ENCODE results near the gene SEMA6B. TPM values are rescaled to one million over a fixed set of nuclear protein-coding genes. Genes with fewer than 3 reads are reported as not detected.
A peak's percentile ranks its signal among the peaks of the same experiment; 100 is the strongest.

The SEMA6B gene
- total RNA-seq, result under 1 TPM in 1 of 2 experiments, not detected in 1; 0.17 TPM

- intact Hi-C loops (cut with micrococcal nuclease), result loop anchor here (10.0 kb wide), 1 partner anchor 235 kb away; the partner anchor contains the start of gene FEM1A
- H3K27me3 Mint-ChIP-seq (ENCODE audit: low read depth), result no peaks in the 10 kb centered on the region
- no peak within 1 kb of the TSS for H3K27ac Mint-ChIP-seq
- H3K36me3 Mint-ChIP-seq (ENCODE audit: low read depth), result no peaks in the 10 kb centered on the region
- CTCF ChIA-PET, result interaction anchor here (1.4 to 2.2 kb wide), 2 partner anchors 19 to 77 kb away, joined by 5 to 11 read pairs; no protein-coding TSS in a partner anchor
- no peak for DNase-seq
- no peaks in the 10 kb centered on the region for H3K4me1 Mint-ChIP-seq (ENCODE audit: low read depth)
- no peaks in the 10 kb centered on the region for H3K9me3 Mint-ChIP-seq
- H3K4me3 Mint-ChIP-seq, result no peak within 1 kb of the TSS
These were observed at the start of gene SEMA6B for GRCh38 chr19:4559569-4559968. Gene SEMA6B, minus strand, starts transcription at chr19:4559684. Its CDS starts 1,227 bp downstream, at chr19:4558457.

DNA sequence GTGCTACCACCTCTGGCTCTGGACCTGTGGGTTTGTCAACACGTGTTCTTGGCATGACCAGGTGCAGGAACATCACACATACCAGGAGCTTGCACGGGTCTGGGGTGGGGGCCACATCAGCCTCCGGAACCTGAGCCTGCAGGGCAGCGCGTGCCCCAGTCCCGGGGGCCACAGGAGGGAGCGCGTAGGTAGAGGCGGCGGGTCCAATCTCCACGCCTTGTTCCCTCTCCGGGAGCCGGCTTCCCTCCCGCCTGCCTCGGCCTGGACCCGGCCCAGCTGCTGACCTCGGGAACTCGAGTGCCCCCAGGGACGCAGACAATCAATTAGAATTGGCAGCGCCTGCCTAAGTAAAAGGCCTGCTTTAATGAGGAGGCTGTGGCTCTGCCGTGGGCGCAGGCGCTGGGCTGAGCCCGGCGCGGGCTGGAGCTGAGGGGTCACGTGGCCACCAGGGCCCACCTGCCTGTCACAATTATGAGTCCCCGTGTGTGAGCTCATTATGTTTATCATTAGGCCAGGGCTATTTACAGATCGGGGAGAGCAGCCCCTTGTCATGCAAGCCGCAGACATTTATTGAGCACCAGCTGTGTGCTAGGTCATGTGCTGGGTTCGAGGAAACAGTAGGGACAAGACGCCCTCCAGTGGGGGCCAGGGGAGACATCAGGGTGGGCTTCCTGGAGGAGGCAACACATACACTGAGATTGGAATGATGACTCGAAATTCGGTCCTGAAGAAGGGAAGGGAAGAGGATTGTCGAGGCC is 47.6 kb upstream of the SEMA6B start:
- Mint-ChIP-seq H3K36me3 (ENCODE audit: low read depth) (no peaks in the 10 kb centered on the region), H3K27ac (no peak overlapping the region), H3K9me3 (no peaks in the 10 kb centered on the region), H3K4me3 (no peak overlapping the region), H3K27me3 (ENCODE audit: low read depth) (peaks cover 20% of the 10 kb centered on the region), H3K4me1 (ENCODE audit: low read depth) (no peaks in the 10 kb centered on the region)
- intact Hi-C loops (cut with micrococcal nuclease), result no loop called here
- DNase-seq, result no peak
- CTCF ChIA-PET, result interaction anchor here (1.1 kb wide), 1 partner anchor 29 kb away, joined by 4 read pairs; no protein-coding TSS in a partner anchor

DNA sequence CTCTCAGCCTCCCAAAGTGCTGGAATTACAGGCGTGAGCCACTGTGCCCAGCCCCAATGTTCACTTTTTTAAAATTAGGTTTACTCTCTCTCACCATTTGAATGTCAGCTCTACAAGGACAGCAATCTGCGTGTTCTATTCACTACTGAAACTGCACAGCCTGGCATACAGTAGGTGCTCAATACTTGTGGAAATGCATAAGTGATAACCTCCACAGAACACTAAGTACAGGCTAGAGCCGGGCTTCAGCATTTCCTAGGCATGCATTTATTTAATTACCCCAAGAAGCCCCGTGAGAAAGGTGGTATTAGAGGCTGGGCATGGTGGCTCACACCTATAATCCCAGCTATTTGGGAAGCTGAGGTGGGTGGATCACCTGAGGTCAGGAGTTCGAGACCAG is 46.7 kb upstream of the SEMA6B start:
- Mint-ChIP-seq H3K4me1 (ENCODE audit: low read depth) (no peaks in the 10 kb centered on the region), H3K9me3 (no peaks in the 10 kb centered on the region), H3K4me3 (no peak overlapping the region), H3K27ac (no peak overlapping the region), H3K27me3 (ENCODE audit: low read depth) (peaks cover 24% of the 10 kb centered on the region), H3K36me3 (ENCODE audit: low read depth) (no peaks in the 10 kb centered on the region)
- CTCF ChIA-PET, result no interaction called here
- no peak for DNase-seq
- intact Hi-C loops (cut with micrococcal nuclease), result no loop called here

- peaks cover 19% of the 10 kb centered on the region for H3K27me3 Mint-ChIP-seq (ENCODE audit: low read depth)
- no peak overlapping the region for H3K27ac Mint-ChIP-seq
- H3K4me3 Mint-ChIP-seq, result no peak overlapping the region
- no peaks in the 10 kb centered on the region for H3K36me3 Mint-ChIP-seq (ENCODE audit: low read depth)
- H3K9me3 Mint-ChIP-seq, result no peaks in the 10 kb centered on the region
- CTCF ChIA-PET, result interaction anchor here (0.6 to 0.7 kb wide), 4 partner anchors 29 to 897 kb away, joined by 3 to 7 read pairs (median 4); no protein-coding TSS in a partner anchor
- DNase-seq, result no peak
- intact Hi-C loops (cut with micrococcal nuclease), result no loop called here
- no peaks in the 10 kb centered on the region for H3K4me1 Mint-ChIP-seq (ENCODE audit: low read depth)
These were observed 45.4 kb upstream of the SEMA6B start for GRCh38 chr19:4604912-4605311.

- Mint-ChIP-seq H3K27me3 (ENCODE audit: low read depth) (peaks cover 27% of the 10 kb centered on the region), H3K4me3 (no peak overlapping the region), H3K36me3 (ENCODE audit: low read depth) (no peaks in the 10 kb centered on the region), H3K4me1 (ENCODE audit: low read depth) (peaks cover 5% of the 10 kb centered on the region), H3K9me3 (no peaks in the 10 kb centered on the region), H3K27ac (no peak overlapping the region)
- CTCF ChIA-PET, result no interaction called here
- intact Hi-C loops (cut with micrococcal nuclease), result no loop called here
- DNase-seq, result no peak
These were observed 43.4 kb upstream of the SEMA6B start for GRCh38 chr19:4602915-4603314.

DNA sequence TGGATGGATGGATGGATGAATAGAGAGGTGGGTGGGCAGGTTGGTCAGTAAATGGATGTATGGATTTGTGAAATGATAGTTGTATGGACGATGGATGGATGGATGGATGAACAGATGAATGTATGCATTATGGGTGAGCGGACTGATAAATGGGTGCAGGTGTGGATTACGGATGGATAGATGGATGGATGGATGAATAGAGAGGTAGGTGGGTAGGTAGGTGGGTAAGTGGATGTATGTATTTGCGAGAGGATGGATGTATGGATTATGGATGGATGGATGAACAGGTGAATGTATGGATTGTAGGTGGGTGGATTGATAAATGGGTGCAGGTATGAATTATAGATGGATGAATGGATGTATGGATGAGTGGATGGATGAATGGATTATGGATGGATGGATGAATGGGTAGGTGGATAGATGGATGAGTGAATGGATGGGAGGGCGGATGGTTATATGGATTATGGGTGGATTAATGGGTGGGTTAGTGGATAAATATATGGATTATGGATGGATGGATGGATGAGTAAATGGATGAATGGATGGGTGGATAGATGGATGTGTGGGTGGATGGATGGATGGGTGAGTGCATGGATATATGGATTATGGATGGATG is 42.8 kb upstream of the SEMA6B start:
- Mint-ChIP-seq H3K4me1 (ENCODE audit: low read depth) (peaks cover 8% of the 10 kb centered on the region), H3K9me3 (no peaks in the 10 kb centered on the region), H3K36me3 (ENCODE audit: low read depth) (no peaks in the 10 kb centered on the region), H3K27me3 (ENCODE audit: low read depth) (peaks cover 28% of the 10 kb centered on the region), H3K4me3 (no peak overlapping the region), H3K27ac (no peak overlapping the region)
- DNase-seq, result no peak
- CTCF ChIA-PET, result interaction anchor here (0.6 kb wide), 1 partner anchor 270 kb away, joined by 3 read pairs; no protein-coding TSS in a partner anchor
- intact Hi-C loops (cut with micrococcal nuclease), result no loop called here

DNA sequence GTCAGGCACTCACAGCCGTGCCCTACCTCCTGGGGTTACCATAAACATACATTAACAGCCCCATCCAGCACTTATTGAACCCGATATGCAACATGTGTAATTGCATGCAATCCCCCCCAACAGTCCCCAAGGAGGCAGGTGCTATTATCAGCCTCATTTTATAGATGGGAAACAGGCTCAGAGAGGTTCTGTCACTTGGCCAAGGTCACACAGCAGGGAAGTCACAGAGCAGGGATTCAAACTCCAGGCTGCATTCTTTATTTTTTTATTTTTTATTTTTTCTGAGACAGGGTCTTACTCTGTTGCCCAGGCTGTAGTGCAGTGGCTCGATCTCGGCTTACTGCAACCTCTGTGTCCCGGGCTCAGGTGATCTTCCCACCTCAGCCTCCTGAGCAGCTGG is 41.4 kb upstream of the SEMA6B start:
- no peaks in the 10 kb centered on the region for H3K36me3 Mint-ChIP-seq (ENCODE audit: low read depth)
- DNase-seq, result no peak
- CTCF ChIA-PET, result no interaction called here
- peaks cover 26% of the 10 kb centered on the region for H3K27me3 Mint-ChIP-seq (ENCODE audit: low read depth)
- no peak overlapping the region for H3K27ac Mint-ChIP-seq
- no peak overlapping the region for H3K4me3 Mint-ChIP-seq
- H3K9me3 Mint-ChIP-seq, result no peaks in the 10 kb centered on the region
- peaks cover 10% of the 10 kb centered on the region for H3K4me1 Mint-ChIP-seq (ENCODE audit: low read depth)
- intact Hi-C loops (cut with micrococcal nuclease), result no loop called here

GRCh38 chr19:4600082-4600481 is 40.6 kb upstream of the SEMA6B start:
- Mint-ChIP-seq H3K27ac (no peak overlapping the region), H3K9me3 (no peaks in the 10 kb centered on the region), H3K4me3 (no peak overlapping the region), H3K36me3 (ENCODE audit: low read depth) (no peaks in the 10 kb centered on the region), H3K27me3 (ENCODE audit: low read depth) (peaks cover 26% of the 10 kb centered on the region), H3K4me1 (ENCODE audit: low read depth) (peaks cover 10% of the 10 kb centered on the region)
- DNase-seq, result no peak
- intact Hi-C loops (cut with micrococcal nuclease), result no loop called here
- CTCF ChIA-PET, result no interaction called here

DNA sequence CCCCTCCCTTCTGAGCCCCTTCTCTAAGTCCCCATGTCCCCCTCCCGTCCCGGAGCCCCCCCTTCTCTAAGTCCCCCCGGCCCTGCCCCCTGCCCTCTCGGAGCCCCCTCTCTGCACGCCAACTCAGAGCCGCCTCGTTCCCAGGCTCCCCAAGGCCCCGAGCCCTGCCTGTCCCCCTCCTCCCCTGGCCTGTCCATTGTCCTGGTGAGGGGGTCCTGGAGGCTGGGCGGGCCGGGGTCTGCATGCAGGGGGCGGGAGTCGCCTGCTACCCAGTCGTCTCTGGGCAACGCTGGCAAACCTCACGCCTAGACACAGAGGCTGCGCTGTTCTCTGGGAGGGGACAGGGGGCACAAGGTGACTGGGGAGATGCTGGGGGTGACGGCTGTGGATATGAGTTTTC is 39.2 kb upstream of the SEMA6B start:
- Mint-ChIP-seq H3K9me3 (no peaks in the 10 kb centered on the region), H3K4me1 (ENCODE audit: low read depth) (peaks cover 10% of the 10 kb centered on the region), H3K4me3 (no peak overlapping the region), H3K27me3 (ENCODE audit: low read depth) (peaks cover 28% of the 10 kb centered on the region), H3K27ac (no peak overlapping the region), H3K36me3 (ENCODE audit: low read depth) (no peaks in the 10 kb centered on the region)
- DNase-seq, result no peak
- intact Hi-C loops (cut with micrococcal nuclease), result no loop called here
- CTCF ChIA-PET, result no interaction called here

DNA sequence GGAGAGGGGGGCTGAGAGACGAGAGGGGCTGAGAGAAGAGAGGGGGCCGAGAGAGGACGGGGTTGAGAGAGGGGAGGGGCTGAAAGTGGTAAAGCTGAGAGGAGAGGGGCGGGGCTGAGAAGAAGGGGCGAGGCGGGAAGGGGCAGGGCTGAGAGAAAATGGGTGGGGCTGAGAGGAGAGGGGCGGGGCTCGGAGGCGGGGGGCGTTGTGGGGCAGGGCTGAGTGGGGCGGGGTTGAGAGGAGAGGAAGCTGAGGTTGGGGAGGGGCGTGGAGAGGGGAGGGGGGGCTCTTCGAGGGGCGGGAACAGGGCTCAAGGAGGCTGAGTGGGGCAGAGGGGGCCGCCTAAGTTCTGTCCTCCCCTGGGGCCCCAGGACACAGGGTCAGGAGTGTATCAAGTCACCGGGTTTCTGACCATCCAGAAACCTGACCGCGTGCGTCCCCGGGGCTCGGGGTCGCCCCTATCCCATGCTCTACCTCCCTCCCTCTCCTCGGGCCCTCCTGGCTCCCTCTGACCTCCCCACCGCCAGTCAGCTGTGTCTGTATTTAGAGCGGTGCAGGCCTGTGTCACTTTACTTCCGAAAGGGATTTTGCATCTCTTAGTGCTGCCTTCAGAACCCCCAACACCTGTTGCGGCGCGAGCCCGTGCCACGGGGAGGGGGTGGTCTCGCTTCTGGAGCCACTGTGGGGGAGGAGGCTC is 38.6 kb upstream of the SEMA6B start:
- Mint-ChIP-seq H3K9me3 (no peaks in the 10 kb centered on the region), H3K27ac (no peak overlapping the region), H3K27me3 (ENCODE audit: low read depth) (peaks cover 30% of the 10 kb centered on the region), H3K36me3 (ENCODE audit: low read depth) (no peaks in the 10 kb centered on the region), H3K4me1 (ENCODE audit: low read depth) (peaks cover 10% of the 10 kb centered on the region), H3K4me3 (no peak overlapping the region)
- intact Hi-C loops (cut with micrococcal nuclease), result no loop called here
- CTCF ChIA-PET, result interaction anchor here (0.6 to 1.9 kb wide), 2 partner anchors 38 to 59 kb away, joined by 3 to 9 read pairs; no protein-coding TSS in a partner anchor
- peak; percentile 68 for DNase-seq

DNA sequence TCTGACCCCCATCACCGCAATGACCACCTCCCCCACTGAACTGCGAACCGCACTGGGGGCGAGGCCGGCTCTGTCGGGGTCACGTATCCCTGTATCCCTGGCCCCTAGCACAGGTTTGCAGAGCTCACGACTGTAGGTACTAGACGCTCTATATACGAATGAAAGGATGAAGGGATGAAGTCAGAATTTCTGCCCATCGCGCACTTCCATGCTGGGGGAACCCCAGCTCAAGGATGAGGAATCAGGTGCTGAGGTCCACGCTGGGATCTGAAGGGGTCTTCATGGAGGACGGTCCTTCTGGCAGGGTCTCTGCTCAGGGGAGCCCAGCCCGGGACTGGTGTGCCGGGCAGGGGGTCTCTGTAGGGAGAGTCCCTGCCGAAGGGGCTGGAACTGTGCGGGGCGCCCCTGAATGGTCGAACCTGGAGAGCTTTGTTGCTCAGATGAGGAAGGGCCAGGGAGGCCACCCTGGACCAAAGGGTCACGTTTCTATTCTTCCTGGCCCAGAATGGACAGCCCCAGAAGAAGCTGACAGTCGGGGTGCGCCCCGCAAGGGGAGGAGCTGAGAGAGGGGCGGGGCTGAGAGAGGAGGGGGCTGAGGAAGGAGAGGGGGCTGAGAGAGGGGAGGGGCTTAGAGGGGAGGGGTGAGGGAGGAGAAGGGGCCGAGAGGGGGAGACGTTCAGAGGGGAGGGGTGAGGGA is 37.9 kb upstream of the SEMA6B start:
- Mint-ChIP-seq H3K27me3 (ENCODE audit: low read depth) (peaks cover 35% of the 10 kb centered on the region), H3K36me3 (ENCODE audit: low read depth) (no peaks in the 10 kb centered on the region), H3K27ac (no peak overlapping the region), H3K9me3 (no peaks in the 10 kb centered on the region), H3K4me1 (ENCODE audit: low read depth) (peaks cover 10% of the 10 kb centered on the region), H3K4me3 (no peak overlapping the region)
- CTCF ChIA-PET, result interaction anchor here (0.6 to 1.9 kb wide), 2 partner anchors 39 to 58 kb away, joined by 3 to 9 read pairs; no protein-coding TSS in a partner anchor
- DNase-seq, result peak; percentile 28
- intact Hi-C loops (cut with micrococcal nuclease), result no loop called here

All from activated naive CD4-positive, alpha-beta T cell treated with anti-CD3 and anti-CD28 coated beads for 36 hours (primary cell).